ENCODE data around the gene HSD17B13. TPM values are rescaled to one million over a fixed set of nuclear protein-coding genes. Genes with fewer than 3 reads are reported as not detected.

The HSD17B13 gene
- total and polyA plus RNA-seq, 7 donors, result 0.03 to 0.17 (median 0.08) TPM; not detected in 2

DNA sequence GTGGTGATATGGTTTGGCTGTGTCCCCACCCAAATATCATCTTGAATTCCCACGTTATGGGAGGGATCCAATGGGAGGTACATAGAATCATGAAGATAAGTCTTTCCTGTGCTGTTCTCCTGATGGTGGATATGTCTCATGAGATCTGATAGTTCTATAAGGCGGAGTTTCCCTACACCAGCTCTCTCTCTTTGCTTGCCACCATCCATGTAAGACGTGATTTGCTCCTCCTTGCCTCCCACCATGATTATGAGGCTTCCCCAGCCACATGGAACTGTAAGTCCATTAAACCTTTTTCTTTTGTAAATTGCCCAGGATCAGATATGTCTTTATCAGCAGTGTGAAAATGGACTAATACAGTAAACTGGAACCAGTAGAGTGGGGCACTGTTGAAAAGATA is 39.5 kb downstream of the HSD17B13 start:
- no peak overlapping the region for H3K4me3 ChIP-seq
- no peaks in the 10 kb centered on the region for H3K9me3 ChIP-seq
- H3K36me3 ChIP-seq (ENCODE audit: insufficient read depth in 1 of 2, low read depth in 1 of 2), result no peaks in the 10 kb centered on the region
- DNase-seq, result no peak
- peaks cover 0 to 3% (median 0%) of the 10 kb centered on the region in 3 donors for H3K27me3 ChIP-seq (ENCODE audit: insufficient read depth in 3 of 3, low read length in 2 of 3)
- WGBS, 3 donors, result 57 to 78% (median 72%) methylated on average over 3 of the region's 3 CpGs
- TF ChIP-seq, protein P1, sequence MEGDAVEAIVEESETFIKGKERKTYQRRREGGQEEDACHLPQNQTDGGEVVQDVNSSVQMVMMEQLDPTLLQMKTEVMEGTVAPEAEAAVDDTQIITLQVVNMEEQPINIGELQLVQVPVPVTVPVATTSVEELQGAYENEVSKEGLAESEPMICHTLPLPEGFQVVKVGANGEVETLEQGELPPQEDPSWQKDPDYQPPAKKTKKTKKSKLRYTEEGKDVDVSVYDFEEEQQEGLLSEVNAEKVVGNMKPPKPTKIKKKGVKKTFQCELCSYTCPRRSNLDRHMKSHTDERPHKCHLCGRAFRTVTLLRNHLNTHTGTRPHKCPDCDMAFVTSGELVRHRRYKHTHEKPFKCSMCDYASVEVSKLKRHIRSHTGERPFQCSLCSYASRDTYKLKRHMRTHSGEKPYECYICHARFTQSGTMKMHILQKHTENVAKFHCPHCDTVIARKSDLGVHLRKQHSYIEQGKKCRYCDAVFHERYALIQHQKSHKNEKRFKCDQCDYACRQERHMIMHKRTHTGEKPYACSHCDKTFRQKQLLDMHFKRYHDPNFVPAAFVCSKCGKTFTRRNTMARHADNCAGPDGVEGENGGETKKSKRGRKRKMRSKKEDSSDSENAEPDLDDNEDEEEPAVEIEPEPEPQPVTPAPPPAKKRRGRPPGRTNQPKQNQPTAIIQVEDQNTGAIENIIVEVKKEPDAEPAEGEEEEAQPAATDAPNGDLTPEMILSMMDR (IDR thresholded peaks at IDR 0.05), result no peak
- no peak overlapping the region for H3K27ac ChIP-seq
- no peaks in the 10 kb centered on the region for H3K4me1 ChIP-seq
- no peak for ATAC-seq
- intact Hi-C loops (cut with DNase I), result no loop called here

- peaks cover 0 to 3% (median 0%) of the 10 kb centered on the region in 3 donors for H3K27me3 ChIP-seq (ENCODE audit: insufficient read depth in 3 of 3, low read length in 2 of 3)
- intact Hi-C loops (cut with DNase I), result no loop called here
- WGBS, 3 donors, result 60 to 68% (median 62%) methylated on average over 1 of the region's 1 CpG
- H3K36me3 ChIP-seq (ENCODE audit: insufficient read depth in 1 of 2, low read depth in 1 of 2), result no peaks in the 10 kb centered on the region
- TF ChIP-seq, protein P1 (IDR thresholded peaks at IDR 0.05), result no peak
- ATAC-seq (no peak), DNase-seq (no peak)
- H3K4me1 ChIP-seq, result no peaks in the 10 kb centered on the region
- H3K9me3 ChIP-seq, result no peaks in the 10 kb centered on the region
- H3K4me3 ChIP-seq, result no peak overlapping the region
- no peak overlapping the region for H3K27ac ChIP-seq
Measured at GRCh38 chr4:87281603-87282002, 41.1 kb downstream of the HSD17B13 start.

DNA sequence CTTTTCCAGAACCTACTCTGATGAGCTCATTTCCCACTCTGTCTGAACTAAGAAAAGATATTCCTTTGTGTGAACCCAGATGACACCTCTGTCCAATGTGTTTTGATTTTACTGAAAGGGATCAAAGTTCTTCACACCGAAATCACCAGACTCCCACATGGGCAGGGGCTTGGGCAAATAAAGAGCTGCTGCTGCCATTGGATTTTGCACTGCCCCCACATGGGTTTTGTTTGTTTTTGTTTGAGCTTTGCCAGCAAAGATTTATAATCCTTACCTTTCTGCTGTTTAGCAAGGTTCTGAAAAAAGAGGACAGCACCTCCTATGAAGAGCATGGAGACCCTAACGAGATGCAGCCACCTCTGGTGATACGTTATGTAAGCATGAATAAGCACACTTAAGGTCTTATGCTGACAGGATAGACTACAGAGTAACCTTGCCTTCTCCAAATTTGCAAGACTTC is 44.3 kb downstream of the HSD17B13 start:
- H3K36me3 ChIP-seq (ENCODE audit: insufficient read depth in 1 of 2, low read depth in 1 of 2), result no peaks in the 10 kb centered on the region
- no peak overlapping the region for H3K4me3 ChIP-seq
- no peak for ATAC-seq
- no peaks in the 10 kb centered on the region for H3K4me1 ChIP-seq
- intact Hi-C loops (cut with DNase I), result no loop called here
- no peak for DNase-seq
- H3K27me3 ChIP-seq (ENCODE audit: insufficient read depth in 3 of 3, low read length in 2 of 3), result peaks cover 0 to 3% (median 0%) of the 10 kb centered on the region in 3 donors
- WGBS, 3 donors, result 56 to 63% (median 63%) methylated on average over 3 of the region's 3 CpGs
- no peaks in the 10 kb centered on the region for H3K9me3 ChIP-seq
- TF ChIP-seq, protein P1 (IDR thresholded peaks at IDR 0.05), result no peak
- no peak overlapping the region for H3K27ac ChIP-seq

- H3K36me3 ChIP-seq (ENCODE audit: insufficient read depth in 1 of 2, low read depth in 1 of 2), result no peaks in the 10 kb centered on the region
- DNase-seq (no peak), ATAC-seq (no peak)
- no peak overlapping the region for H3K27ac ChIP-seq
- H3K27me3 ChIP-seq (ENCODE audit: insufficient read depth in 3 of 3, low read length in 2 of 3), result peaks cover 0 to 3% (median 0%) of the 10 kb centered on the region in 3 donors
- H3K9me3 ChIP-seq, result no peaks in the 10 kb centered on the region
- TF ChIP-seq, protein P1 (IDR thresholded peaks at IDR 0.05), result no peak
- intact Hi-C loops (cut with DNase I), result no loop called here
- H3K4me1 ChIP-seq, result no peaks in the 10 kb centered on the region
- no peak overlapping the region for H3K4me3 ChIP-seq
- 94 to 97% (median 95%) methylated on average over 2 of the region's 2 CpGs for WGBS, 3 donors
Measured at GRCh38 chr4:87275311-87275710, 47.4 kb downstream of the HSD17B13 start.

DNA sequence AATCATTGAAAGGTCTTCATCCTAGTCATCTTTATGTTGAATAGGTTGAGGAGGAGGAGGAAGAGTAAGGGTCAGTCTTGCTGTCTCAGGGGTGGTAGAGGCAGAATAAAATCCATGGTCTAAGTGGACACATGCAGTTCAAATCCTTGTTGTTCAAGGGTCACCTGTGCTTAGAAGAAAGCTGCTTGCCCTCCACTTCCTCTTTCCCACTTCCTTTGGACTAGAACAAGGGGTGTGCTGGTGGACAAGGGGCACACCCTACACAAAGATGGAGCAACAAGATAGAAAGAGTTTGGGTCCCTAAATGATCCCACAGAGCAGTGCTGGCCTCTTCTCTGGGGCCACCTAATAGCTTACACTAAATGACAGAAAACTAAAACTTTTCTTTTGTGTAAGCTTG is 47.9 kb downstream of the HSD17B13 start:
- no peaks in the 10 kb centered on the region for H3K36me3 ChIP-seq (ENCODE audit: insufficient read depth in 1 of 2, low read depth in 1 of 2)
- H3K27ac ChIP-seq, result no peak overlapping the region
- DNase-seq, result no peak
- no peaks in the 10 kb centered on the region for H3K4me1 ChIP-seq
- H3K4me3 ChIP-seq, result no peak overlapping the region
- TF ChIP-seq, protein P1 (IDR thresholded peaks at IDR 0.05), result no peak
- no peak for ATAC-seq
- no peaks in the 10 kb centered on the region for H3K9me3 ChIP-seq
- intact Hi-C loops (cut with DNase I), result no loop called here
- peaks cover 0 to 3% (median 0%) of the 10 kb centered on the region in 3 donors for H3K27me3 ChIP-seq (ENCODE audit: insufficient read depth in 3 of 3, low read length in 2 of 3)
